PC-9 (cell line): ENCODE measurements around the gene CLDN22.

Source experiments
- EZH2 ChIP-seq: fragments of 200-600 bp; sonication (generic); IDR thresholded peaks from 2 replicates; pipeline ENCODE4 v1.8.0; 2017; ENCODE audit warnings: antibody characterized with exemption, low read depth
- TF ChIP-seq, protein P1 (sequence below): fragments of 200-600 bp; sonication (generic); conservative IDR thresholded peaks from 2 replicates; pipeline ENCODE4 v1.6.1; 2017; ENCODE audit warnings: mixed run types, antibody characterized with exemption, mild to moderate bottlenecking, moderate library complexity

DNA sequence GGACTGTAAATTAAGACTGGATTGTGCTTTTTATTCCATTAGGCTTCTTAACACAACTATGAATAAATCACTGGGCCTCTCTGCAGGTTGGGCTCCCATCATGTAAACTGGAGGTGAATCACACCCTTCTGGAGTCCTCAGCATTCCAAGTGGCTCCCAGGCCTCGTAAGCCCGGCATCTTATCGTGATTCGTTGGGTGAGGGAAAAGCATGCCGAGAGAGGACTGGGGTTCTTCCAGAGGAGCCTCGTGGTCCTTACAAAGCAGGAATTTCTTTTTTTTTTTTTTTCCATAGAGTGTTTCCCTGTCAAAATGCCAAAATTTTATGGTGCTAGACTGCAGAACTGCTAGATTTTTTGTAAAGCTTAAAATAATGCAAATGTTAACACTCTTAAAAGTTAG is 20.0 kb downstream of the CLDN22 start:
- TF ChIP-seq, protein P1, sequence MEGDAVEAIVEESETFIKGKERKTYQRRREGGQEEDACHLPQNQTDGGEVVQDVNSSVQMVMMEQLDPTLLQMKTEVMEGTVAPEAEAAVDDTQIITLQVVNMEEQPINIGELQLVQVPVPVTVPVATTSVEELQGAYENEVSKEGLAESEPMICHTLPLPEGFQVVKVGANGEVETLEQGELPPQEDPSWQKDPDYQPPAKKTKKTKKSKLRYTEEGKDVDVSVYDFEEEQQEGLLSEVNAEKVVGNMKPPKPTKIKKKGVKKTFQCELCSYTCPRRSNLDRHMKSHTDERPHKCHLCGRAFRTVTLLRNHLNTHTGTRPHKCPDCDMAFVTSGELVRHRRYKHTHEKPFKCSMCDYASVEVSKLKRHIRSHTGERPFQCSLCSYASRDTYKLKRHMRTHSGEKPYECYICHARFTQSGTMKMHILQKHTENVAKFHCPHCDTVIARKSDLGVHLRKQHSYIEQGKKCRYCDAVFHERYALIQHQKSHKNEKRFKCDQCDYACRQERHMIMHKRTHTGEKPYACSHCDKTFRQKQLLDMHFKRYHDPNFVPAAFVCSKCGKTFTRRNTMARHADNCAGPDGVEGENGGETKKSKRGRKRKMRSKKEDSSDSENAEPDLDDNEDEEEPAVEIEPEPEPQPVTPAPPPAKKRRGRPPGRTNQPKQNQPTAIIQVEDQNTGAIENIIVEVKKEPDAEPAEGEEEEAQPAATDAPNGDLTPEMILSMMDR, result no peak
- no peak for TF ChIP-seq EZH2
